Measurements from ENCODE around the gene C11orf24. TPM values are rescaled to one million over a fixed set of nuclear protein-coding genes. Genes with fewer than 3 reads are reported as not detected.

Gene C11orf24
- 29.4 TPM for total RNA-seq
- long read RNA-seq, transcript C11orf24-201 (4 exons, 2,063 nt): major isoform, 16 of 26 reads
- long read RNA-seq, partial matches to known transcripts: 2 of 26 reads
- long read RNA-seq, other reads (novel, unspliced or antisense): 7 of 26 reads

GRCh38 chr11:68271781-68272608 lies at the start of gene C11orf24:
TSS of gene C11orf24 (minus strand) at chr11:68271973. CDS start at chr11:68263767, 8,206 bp downstream.
- intact Hi-C loops (cut with DNase I): loop anchor here (1.0 to 5.0 kb wide), 3 partner anchors 25 to 188 kb away; partner anchors contain the start of gene PPP6R3
- ATAC-seq: peak; percentile 97
- peak; percentile 98 for DNase-seq (ENCODE audit: missing footprints)

GRCh38 chr11:68317147-68317785 lies 45.5 kb upstream of the C11orf24 start:
- ATAC-seq: no peak
- intact Hi-C loops (cut with DNase I): no loop called here
- no peak for DNase-seq (ENCODE audit: missing footprints)

GRCh38 chr11:68315171-68315920 lies 43.6 kb upstream of the C11orf24 start:
- intact Hi-C loops (cut with DNase I): no loop called here
- ATAC-seq (peak; percentile 7), DNase-seq (ENCODE audit: missing footprints) (no peak)

- ATAC-seq: peak; percentile 22
- intact Hi-C loops (cut with DNase I): loop anchor here (5.0 kb wide), 1 partner anchor 38 kb away; no protein-coding TSS in a partner anchor
- no peak for DNase-seq (ENCODE audit: missing footprints)
Measured at GRCh38 chr11:68314203-68315170, 42.7 kb upstream of the C11orf24 start.

GRCh38 chr11:68313574-68314202 lies 41.9 kb upstream of the C11orf24 start:
- intact Hi-C loops (cut with DNase I): loop anchor here (1.0 to 5.0 kb wide), 2 partner anchors 39 to 68 kb away; no protein-coding TSS in a partner anchor
- no peak for ATAC-seq
- no peak for DNase-seq (ENCODE audit: missing footprints)

- ATAC-seq: peak; percentile 6
- intact Hi-C loops (cut with DNase I): loop anchor here (1.0 to 5.0 kb wide), 2 partner anchors 39 to 68 kb away; no protein-coding TSS in a partner anchor
- peak; percentile 78 for DNase-seq (ENCODE audit: missing footprints)
Measured at GRCh38 chr11:68312780-68313573, 41.2 kb upstream of the C11orf24 start.

GRCh38 chr11:68312117-68312779 lies 40.5 kb upstream of the C11orf24 start, which contains the start of gene LRP5:
TSS of gene LRP5 (plus strand) at chr11:68312591. CDS start at chr11:68312715, 124 bp downstream.
- DNase-seq (ENCODE audit: missing footprints) (peak; percentile 59), ATAC-seq (peak; percentile 24)
- intact Hi-C loops (cut with DNase I): loop anchor here (5.0 kb wide), 1 partner anchor 40 kb away; no protein-coding TSS in a partner anchor

GRCh38 chr11:68311160-68312116 lies 39.7 kb upstream of the C11orf24 start:
- intact Hi-C loops (cut with DNase I): loop anchor here (5.0 kb wide), 1 partner anchor 41 kb away; no protein-coding TSS in a partner anchor
- peak; percentile 62 for DNase-seq (ENCODE audit: missing footprints)

GRCh38 chr11:68309621-68310185 lies 37.9 kb upstream of the C11orf24 start:
- ATAC-seq: no peak
- intact Hi-C loops (cut with DNase I): loop anchor here (5.0 kb wide), 1 partner anchor 43 kb away; no protein-coding TSS in a partner anchor
- no peak for DNase-seq (ENCODE audit: missing footprints)

More at GRCh38 chr11:68311160-68312116, 39.7 kb upstream of the C11orf24 start:
- ATAC-seq: no peak

- intact Hi-C loops (cut with DNase I): no loop called here
- ATAC-seq: peak; percentile 47
Measured at GRCh38 chr11:68308068-68308467, 36.3 kb upstream of the C11orf24 start.

GRCh38 chr11:68306636-68307035 lies 34.9 kb upstream of the C11orf24 start:
- intact Hi-C loops (cut with DNase I): no loop called here
- ATAC-seq: no peak
- no peak for DNase-seq (ENCODE audit: missing footprints)

More at GRCh38 chr11:68308068-68308467, 36.3 kb upstream of the C11orf24 start:
- no peak for DNase-seq (ENCODE audit: missing footprints)

GRCh38 chr11:68303982-68304780 lies 32.4 kb upstream of the C11orf24 start:
- ATAC-seq (no peak), DNase-seq (ENCODE audit: missing footprints) (no peak)
- intact Hi-C loops (cut with DNase I): no loop called here

GRCh38 chr11:68303083-68303482 lies 31.3 kb upstream of the C11orf24 start:
- DNase-seq (ENCODE audit: missing footprints) (no peak), ATAC-seq (no peak)
- intact Hi-C loops (cut with DNase I): no loop called here

All from Right ventricle myocardium inferior (tissue), 1 donor.